HCT116 (cell line): ENCODE results near the gene PRR5L. TPM values are rescaled to one million over a fixed set of nuclear protein-coding genes. Genes with fewer than 3 reads are reported as not detected.

Experiments
- ATAC-seq: fragments of 200-7000 bp; cut with Tn5 transposase; 2 replicates; pipeline ENCODE4 v1.9.1; 2020; ENCODE audit warnings: mild to moderate bottlenecking, moderate library complexity
- BruUV-seq: library from RNA; stranded (reverse); fragments of 400-500 nt; replicated peaks from 2 replicates; lab custom pipeline; 2021; lab: Mats Ljungman, UMichigan
- CTCF ChIA-PET: fragments of 300-600 bp; sonication (Branson Sonifier 250); formaldehyde crosslinking; loops from one replicate; lab custom pipeline; 2021; ENCODE audit warnings: antibody characterized with exemption; lab: Charles Lee
- POLR2A ChIA-PET: fragments of 300-600, 350-600 bp; sonication (Branson Sonifier 250); formaldehyde crosslinking; loops from one replicate; lab custom pipeline; 2021; ENCODE audit warnings: antibody characterized with exemption; lab: Charles Lee
- RAD21 ChIA-PET, 2 experiments: fragments of 300-600 bp; sonication (Branson Sonifier 250); formaldehyde crosslinking; loops; one replicate each; lab custom pipeline; 2023; ENCODE audit warnings: low total read pairs in 2 of 2; ENCODE audit not compliant: uncharacterized antibody in 2 of 2, unreplicated experiment in 2 of 2, low non-redundant PET in 1 of 2; lab: Charles Lee
- DNase-seq: peaks from one replicate; pipeline ENCODE4 v3.0.0-alpha.2; 2010; ENCODE audit warnings: low read depth, low spot score
- H2AFZ ChIP-seq: fragments of 200-600 bp; shearing (Covaris generic), sonication (generic); 2 replicates; pipeline ENCODE4 v1.6.1; 2017; ENCODE audit warnings: low read depth, mixed run types, mixed read lengths, antibody characterized with exemption, low read length; ENCODE audit not compliant: poor library complexity, severe bottlenecking
- H3K27ac ChIP-seq: 2 replicates; pipeline ENCODE4 v1.5.1; 2012; ENCODE audit warnings: low read depth, low read length
- H3K27me3 ChIP-seq: fragments of 200-600 bp; sonication (generic); 2 replicates; pipeline ENCODE4 v1.6.1; 2016; ENCODE audit warnings: mixed run types, low read length, mixed read lengths; ENCODE audit not compliant: insufficient read depth
- H3K36me3 ChIP-seq, 2 experiments: fragments of 200-500 bp in 1 of 2; fragments of 200-600 bp in 1 of 2; sonication (Bioruptor generic) in 1 of 2; sonication (generic) in 1 of 2; 2 replicates each; pipeline versions ENCODE4 v1.5.1 to v1.6.1; 2014 to 2016; ENCODE audit warnings: low read length in 2 of 2, inconsistent platforms in 1 of 2, mixed read lengths in 1 of 2, mixed run types in 1 of 2; ENCODE audit not compliant: insufficient read depth in 2 of 2, control insufficient read depth in 1 of 2
- H3K4me1 ChIP-seq, 2 experiments: fragments of 200-600 bp in 1 of 2; sonication (generic) in 1 of 2; 2 replicates each; pipeline versions ENCODE4 v1.5.1 to v1.6.1; 2012 to 2017; ENCODE audit warnings: low read length in 2 of 2, inconsistent platforms in 1 of 2, mild to moderate bottlenecking in 1 of 2, mixed read lengths in 1 of 2, mixed run types in 1 of 2, moderate library complexity in 1 of 2; ENCODE audit not compliant: insufficient read depth in 2 of 2, control insufficient read depth in 1 of 2
- H3K4me2 ChIP-seq: fragments of 200-600 bp; sonication (generic); 2 replicates; pipeline ENCODE4 v1.6.1; 2017; ENCODE audit warnings: mixed run types, low read length, mixed read lengths
- H3K4me3 ChIP-seq, 2 experiments: fragments of 200-600 bp in 1 of 2; sonication (generic) in 1 of 2; replicated peaks in 1 of 2; 2 replicates each; pipeline ENCODE4 v1.5.1; 2011 to 2016; ENCODE audit warnings: low read length in 2 of 2, control low read depth in 1 of 2, low read depth in 1 of 2, mild to moderate bottlenecking in 1 of 2, mixed read lengths in 1 of 2, mixed run types in 1 of 2
- H3K79me2 ChIP-seq: fragments of 200-600 bp; sonication (generic); 2 replicates; pipeline ENCODE4 v1.6.1; 2017; ENCODE audit warnings: mild to moderate bottlenecking, mixed run types, low read length, moderate library complexity, mixed read lengths; ENCODE audit not compliant: insufficient read depth
- H3K9ac ChIP-seq: fragments of 200-600 bp; sonication (generic); 2 replicates; pipeline ENCODE4 v1.6.1; 2016; ENCODE audit warnings: low read length, mixed read lengths
- H3K9me2 ChIP-seq: fragments of 200-600 bp; sonication (generic), shearing (Covaris generic); 2 replicates; pipeline ENCODE4 v1.6.1; 2017; ENCODE audit warnings: mixed run types, mild to moderate bottlenecking, moderate library complexity; ENCODE audit not compliant: insufficient read depth
- H3K9me3 ChIP-seq, 2 experiments: fragments of 200-500 bp in 1 of 2; fragments of 200-600 bp in 1 of 2; sonication (Bioruptor generic) in 1 of 2; sonication (generic) in 1 of 2; 2 replicates each; pipeline ENCODE4 v1.6.1; 2014 to 2017; ENCODE audit warnings: low read length in 2 of 2, mixed read lengths in 2 of 2, inconsistent platforms in 1 of 2, low read depth in 1 of 2, mild to moderate bottlenecking in 1 of 2, mixed run types in 1 of 2, moderate library complexity in 1 of 2; ENCODE audit not compliant: control insufficient read depth in 1 of 2, insufficient read depth in 1 of 2
- H4K20me1 ChIP-seq: fragments of 200-600 bp; sonication (generic), shearing (Covaris generic); 2 replicates; pipeline ENCODE4 v1.6.1; 2017; ENCODE audit warnings: mixed run types, mild to moderate bottlenecking, moderate library complexity; ENCODE audit not compliant: insufficient read depth
- CBX3 ChIP-seq: IDR thresholded peaks from 2 replicates; pipeline ENCODE4 v1.6.1; 2012; ENCODE audit warnings: low read depth
- CEBPB ChIP-seq: IDR thresholded peaks from 2 replicates; pipeline ENCODE4 v1.6.1; 2012; ENCODE audit warnings: low read depth
- EGR1 ChIP-seq: IDR thresholded peaks from 2 replicates; pipeline ENCODE4 v1.6.1; 2012; ENCODE audit warnings: low read depth
- EZH2 ChIP-seq: fragments of 200-600 bp; sonication (generic); IDR thresholded peaks from 2 replicates; pipeline ENCODE4 v1.6.1; 2017; ENCODE audit warnings: antibody characterized with exemption, mixed run types
- EZH2phosphoT487 ChIP-seq: fragments of 200-600 bp; IDR thresholded peaks from 2 replicates; pipeline ENCODE4 v1.6.1; 2018; ENCODE audit warnings: antibody characterized with exemption, borderline replicate concordance
- FOSL1 ChIP-seq: IDR thresholded peaks from 2 replicates; pipeline ENCODE4 v1.6.1; 2012; ENCODE audit warnings: low read depth
- JUND ChIP-seq: IDR thresholded peaks from 2 replicates; pipeline ENCODE4 v1.6.1; 2012
- POLR2AphosphoS5 ChIP-seq: IDR thresholded peaks from 2 replicates; pipeline ENCODE4 v1.6.1; 2011; ENCODE audit warnings: mild to moderate bottlenecking, low read depth, low read length, moderate library complexity
- SIN3A ChIP-seq: IDR thresholded peaks from 2 replicates; pipeline ENCODE4 v1.6.1; 2012; ENCODE audit warnings: low read depth
- SP1 ChIP-seq: IDR thresholded peaks from 2 replicates; pipeline ENCODE4 v1.6.1; 2012; ENCODE audit warnings: low read depth
- TCF7L2 ChIP-seq: IDR thresholded peaks from 2 replicates; pipeline ENCODE4 v1.7.0; 2011; ENCODE audit warnings: borderline replicate concordance, inconsistent platforms; ENCODE audit not compliant: insufficient read depth, insufficient read length; ENCODE audit errors: extremely low read depth
- ZNF274 ChIP-seq: fragments of 200-500 bp; sonication (Bioruptor generic); IDR thresholded peaks from 2 replicates; pipeline ENCODE4 v1.6.1; 2014; ENCODE audit warnings: mild to moderate bottlenecking, low read depth, low read length, inconsistent platforms
- intact Hi-C: fragments of 100-400 bp; cut with micrococcal nuclease; formaldehyde crosslinking; loops from 2 replicates; pipeline ENCODE4 v1.10.0; 2022
- total RNA-seq: library from RNA; stranded (reverse); gene quantifications from one replicate; pipeline ENCODE4 v1.2.1, GENCODE V29; 2021; ENCODE audit not compliant: unreplicated experiment
- TF ChIP-seq, protein P1 (sequence below): IDR thresholded peaks from 2 replicates; pipeline ENCODE4 v1.6.1; 2012
- TF ChIP-seq, protein P2 (sequence below), 3 experiments: fragments of 200-600 bp in 1 of 3; sonication (generic) in 1 of 3; IDR thresholded peaks in 2 of 3; conservative IDR thresholded peaks in 1 of 3; 2 replicates each; pipeline ENCODE4 v1.5.1; 2012 to 2017; ENCODE audit warnings: low read depth in 2 of 3, low read length in 2 of 3, antibody characterized with exemption in 1 of 3, borderline replicate concordance in 1 of 3, control low read depth in 1 of 3, mild to moderate bottlenecking in 1 of 3, mixed read lengths in 1 of 3, mixed run types in 1 of 3, moderate library complexity in 1 of 3; ENCODE audit not compliant: insufficient read depth in 1 of 3

The PRR5L gene
- total RNA-seq, 1 experiment from 2014 or later: 0.47 TPM

DNA sequence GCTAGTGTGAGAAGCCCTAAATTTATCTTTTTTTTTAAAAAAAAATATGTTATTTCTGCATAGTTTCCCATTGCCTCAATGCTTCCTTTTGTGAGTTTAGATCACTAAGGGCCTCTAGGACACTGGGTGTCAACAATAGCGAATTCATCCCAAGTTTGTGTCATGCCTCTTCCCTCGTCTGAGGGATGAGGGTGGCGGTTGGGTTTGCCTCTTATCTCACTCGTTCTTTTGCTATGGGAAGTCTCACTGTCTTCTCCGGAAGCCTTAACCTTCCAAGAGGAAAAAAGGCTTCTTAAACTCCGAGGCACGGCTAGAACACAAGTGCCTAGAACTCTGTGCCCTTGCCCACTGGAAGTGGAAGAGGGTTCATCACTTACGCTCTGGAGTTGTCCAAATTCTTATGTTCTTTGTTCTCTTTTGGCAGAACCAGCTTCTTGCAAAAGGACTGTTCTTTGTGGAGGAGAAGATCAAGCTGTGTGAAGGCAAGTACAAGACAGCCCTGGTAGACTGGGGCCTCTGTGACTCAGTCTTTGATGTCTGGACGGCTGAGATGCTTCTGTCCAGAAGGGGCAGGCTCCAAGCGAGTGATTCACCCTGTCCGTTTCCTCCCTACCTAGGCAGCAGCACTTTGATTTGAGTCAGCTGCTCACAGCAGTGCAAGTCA, 135.5 kb downstream of the PRR5L start:
- RAD21 ChIA-PET: no interaction called here
- no peak overlapping the region for H3K27ac ChIP-seq

More for the DNA sequence above, 135.5 kb downstream of the PRR5L start:
- Histone ChIP-seq H3K79me2 (no peaks in the 10 kb centered on the region), H3K9me3 (no peaks in the 10 kb centered on the region), H2AFZ (no peak overlapping the region), H3K36me3 (no peaks in the 10 kb centered on the region), H3K27me3 (peaks cover 53% of the 10 kb centered on the region), H3K4me1 (peaks cover 15 to 22% of the 10 kb centered on the region in 2 experiments), H3K4me2 (peak overlapping the region; percentile 74), H3K4me3 (peak overlapping the region in 1 of 2 experiments; percentile 21; a peak in 2 of 4 replicates), H4K20me1 (no peaks in the 10 kb centered on the region), H3K9ac (no peak overlapping the region)
- intact Hi-C loops: no loop called here
- CTCF ChIA-PET: interaction anchor here (1.4 kb wide), 1 partner anchor 62 kb away, joined by 4 read pairs; no protein-coding TSS in a partner anchor
- peak; percentile 84 for DNase-seq
- no TSS peak for BruUV-seq
- ATAC-seq: peak; percentile 100
- peak; percentile 85 for TF ChIP-seq SP1
- TF ChIP-seq EGR1: no peak
- peak; percentile 99 for TF ChIP-seq TCF7L2
- TF ChIP-seq ZNF274: no peak
- TF ChIP-seq POLR2AphosphoS5: peak; percentile 42; the same call in 1 of the 2 replicates
- TF ChIP-seq CBX3: peak; percentile 84
- no peak for TF ChIP-seq EZH2phosphoT487
- TF ChIP-seq FOSL1: peak; percentile 85
- TF ChIP-seq SIN3A: 0 out of 2 replicates have a peak, but pooled peaks have one; percentile 42
- TF ChIP-seq, protein P1, sequence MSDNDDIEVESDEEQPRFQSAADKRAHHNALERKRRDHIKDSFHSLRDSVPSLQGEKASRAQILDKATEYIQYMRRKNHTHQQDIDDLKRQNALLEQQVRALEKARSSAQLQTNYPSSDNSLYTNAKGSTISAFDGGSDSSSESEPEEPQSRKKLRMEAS: peak; percentile 22; the same call in 1 of the 2 replicates
- TF ChIP-seq JUND: peak; percentile 93
- TF ChIP-seq, protein P2, sequence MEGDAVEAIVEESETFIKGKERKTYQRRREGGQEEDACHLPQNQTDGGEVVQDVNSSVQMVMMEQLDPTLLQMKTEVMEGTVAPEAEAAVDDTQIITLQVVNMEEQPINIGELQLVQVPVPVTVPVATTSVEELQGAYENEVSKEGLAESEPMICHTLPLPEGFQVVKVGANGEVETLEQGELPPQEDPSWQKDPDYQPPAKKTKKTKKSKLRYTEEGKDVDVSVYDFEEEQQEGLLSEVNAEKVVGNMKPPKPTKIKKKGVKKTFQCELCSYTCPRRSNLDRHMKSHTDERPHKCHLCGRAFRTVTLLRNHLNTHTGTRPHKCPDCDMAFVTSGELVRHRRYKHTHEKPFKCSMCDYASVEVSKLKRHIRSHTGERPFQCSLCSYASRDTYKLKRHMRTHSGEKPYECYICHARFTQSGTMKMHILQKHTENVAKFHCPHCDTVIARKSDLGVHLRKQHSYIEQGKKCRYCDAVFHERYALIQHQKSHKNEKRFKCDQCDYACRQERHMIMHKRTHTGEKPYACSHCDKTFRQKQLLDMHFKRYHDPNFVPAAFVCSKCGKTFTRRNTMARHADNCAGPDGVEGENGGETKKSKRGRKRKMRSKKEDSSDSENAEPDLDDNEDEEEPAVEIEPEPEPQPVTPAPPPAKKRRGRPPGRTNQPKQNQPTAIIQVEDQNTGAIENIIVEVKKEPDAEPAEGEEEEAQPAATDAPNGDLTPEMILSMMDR (IDR thresholded peaks at IDR 0.05 in 2 of 3, conservative IDR thresholded peaks at IDR 0.05 in 1 of 3; ENCODE audit: borderline replicate concordance in 1 of 3, insufficient read depth in 1 of 3, low read depth in 2 of 3, low read length in 2 of 3): peak in 2 of 3 experiments; percentile 13 to 30; a peak in 1 of 6 replicates
- peak; percentile 48 for TF ChIP-seq CEBPB
- no peak for TF ChIP-seq EZH2
- TF ChIP-seq, all 23 proteins: peak for 10
- POLR2A ChIA-PET: interaction anchor here (1.0 kb wide), 1 partner anchor 11 kb away, joined by 4 read pairs; no protein-coding TSS in a partner anchor
- no peaks in the 10 kb centered on the region for H3K9me2 ChIP-seq
